HG02970 (cell line): Measurements from ENCODE around the gene DZIP1L.

Experiments used
- ATAC-seq: cut with Tn5 transposase; IDR thresholded peaks from one replicate; pipeline ENCODE4 v1.9.1; 2021; ENCODE audit warnings: mild to moderate bottlenecking, moderate library complexity, moderate number of reproducible peaks; ENCODE audit not compliant: unreplicated experiment, low FRiP score

The DZIP1L gene

GRCh38 chr3:138038725-138039462 lies 76.5 kb downstream of the DZIP1L start:
- ATAC-seq, result no peak

DNA sequence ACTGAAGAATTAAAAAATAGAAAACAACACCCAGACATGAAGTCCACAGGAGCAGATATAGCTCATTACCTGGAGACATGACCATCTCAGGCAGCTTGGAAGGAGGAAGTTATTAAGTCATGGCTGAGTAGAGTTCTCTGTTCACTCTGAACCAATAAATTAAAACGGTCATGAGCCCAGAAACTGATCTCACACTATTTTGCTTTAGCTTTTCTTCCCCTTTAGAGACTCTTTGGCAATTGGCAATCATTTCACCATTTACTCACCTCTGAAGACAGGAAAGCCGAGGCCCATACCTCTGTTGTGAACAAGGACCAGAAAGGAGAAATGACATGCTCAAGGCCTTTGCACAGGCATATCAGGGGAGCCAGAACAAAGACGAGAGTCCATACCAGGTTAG lies 78.8 kb downstream of the DZIP1L start:
- ATAC-seq, result no peak

DNA sequence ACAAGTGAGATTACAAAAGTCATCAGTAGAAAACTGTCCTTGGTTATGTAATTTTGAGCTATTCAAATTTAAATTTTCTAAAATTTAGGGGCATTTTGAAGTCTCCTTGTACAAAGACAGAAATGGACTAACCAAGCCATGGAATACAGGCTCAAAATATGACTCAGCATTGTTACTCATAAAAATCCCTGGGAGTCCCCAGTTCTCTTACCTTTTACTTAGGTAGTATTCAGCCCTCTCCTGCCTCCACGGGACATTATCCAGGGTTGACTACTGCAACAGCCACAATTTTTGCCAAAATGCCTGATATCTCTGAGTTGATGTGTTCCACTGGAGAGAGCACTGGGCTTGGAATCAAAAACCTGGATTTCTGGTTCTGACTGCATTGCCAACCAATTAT lies 80.5 kb downstream of the DZIP1L start:
- no peak for ATAC-seq

DNA sequence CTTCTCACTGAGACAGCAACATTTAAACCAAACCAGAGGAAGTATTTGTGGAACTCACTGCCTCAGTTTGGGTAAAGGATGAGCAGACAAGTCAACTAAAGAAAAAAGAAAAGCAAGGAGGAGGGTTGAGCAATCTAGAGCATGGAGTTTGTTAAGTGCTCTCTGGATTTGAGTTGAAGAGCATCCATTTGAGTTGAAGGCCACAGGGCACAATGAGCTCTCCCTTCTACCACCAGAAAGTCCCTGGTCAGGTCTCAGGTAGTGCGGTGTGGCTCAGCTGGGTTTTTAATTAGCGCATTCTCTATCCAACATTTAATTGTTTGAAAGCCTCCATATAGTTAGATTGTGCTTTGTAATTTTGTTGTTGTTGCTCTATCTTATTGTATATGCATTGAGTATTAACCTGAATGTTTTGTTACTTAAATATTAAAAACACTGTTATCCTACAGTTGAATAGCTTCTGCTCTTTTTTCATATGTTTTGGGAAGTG lies 82.2 kb downstream of the DZIP1L start:
- no peak for ATAC-seq

- ATAC-seq, result no peak
Observed at GRCh38 chr3:138032567-138032966, 82.8 kb downstream of the DZIP1L start.

GRCh38 chr3:138031536-138031935 lies 83.9 kb downstream of the DZIP1L start:
- no peak for ATAC-seq

GRCh38 chr3:138030734-138031280 lies 84.6 kb downstream of the DZIP1L start:
- no peak for ATAC-seq

DNA sequence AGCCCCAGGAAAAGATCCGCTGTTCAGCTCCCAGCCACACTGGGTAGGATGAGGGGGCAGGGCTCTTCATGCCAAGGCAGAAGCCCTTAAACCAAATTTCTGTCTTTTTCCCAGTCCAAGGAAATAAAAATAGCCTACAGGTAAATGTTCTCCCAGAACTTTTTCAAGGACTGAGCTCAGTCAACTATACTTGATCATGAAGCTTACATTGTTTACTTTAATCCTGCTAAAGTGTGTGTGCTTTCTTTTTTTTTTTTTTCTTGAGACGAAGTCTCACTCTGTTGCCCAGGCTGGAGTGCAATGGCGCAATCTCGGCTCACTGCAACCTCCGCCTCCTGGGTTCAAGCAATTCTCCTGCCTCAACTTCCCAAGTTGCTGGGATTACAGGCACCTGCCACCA lies 87.6 kb downstream of the DZIP1L start:
- ATAC-seq, result no peak

- no peak for ATAC-seq
Observed at GRCh38 chr3:138025553-138025952, 89.9 kb downstream of the DZIP1L start.

GRCh38 chr3:138023754-138024153 lies 91.7 kb downstream of the DZIP1L start:
- no peak for ATAC-seq

GRCh38 chr3:138019281-138020069 lies 95.9 kb downstream of the DZIP1L start:
- no peak for ATAC-seq

DNA sequence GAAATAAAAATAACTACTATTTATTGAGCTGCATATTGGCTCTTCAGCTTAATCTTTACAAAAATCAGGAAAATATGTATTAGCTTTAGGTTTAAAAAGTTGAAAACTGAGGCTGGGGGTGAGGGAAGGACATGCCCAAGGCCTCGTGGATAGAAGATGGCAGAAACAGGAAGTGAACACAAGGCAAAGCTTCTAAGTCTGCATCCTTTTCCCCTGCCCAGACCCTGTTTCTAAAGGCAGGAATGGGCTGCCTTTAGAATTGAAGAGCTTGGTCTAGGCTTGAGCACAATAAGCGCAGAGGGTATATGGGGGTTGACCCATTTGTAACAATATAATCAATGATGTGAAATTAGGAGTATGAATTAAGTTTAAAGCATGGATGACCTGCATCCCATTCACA lies 99.3 kb downstream of the DZIP1L start:
- no peak for ATAC-seq

DNA sequence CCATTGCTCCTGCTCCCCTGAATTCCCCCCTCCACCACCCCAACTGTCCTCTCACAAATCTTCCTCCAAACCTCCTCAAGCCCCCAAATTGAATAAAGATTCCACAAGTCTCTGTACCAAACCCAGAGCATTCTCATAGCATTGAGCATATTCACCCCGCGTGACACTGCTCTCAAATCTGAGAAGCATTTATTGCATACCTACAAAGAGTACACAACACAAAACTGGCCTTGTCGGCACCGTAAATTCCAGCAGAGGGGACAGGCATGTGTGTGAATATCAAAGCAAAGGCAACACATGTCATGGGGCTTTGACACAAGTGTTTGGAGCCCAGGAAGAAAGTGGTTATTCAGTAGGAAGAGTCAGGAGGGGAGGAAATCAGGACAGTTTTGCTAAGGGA lies 102.9 kb downstream of the DZIP1L start:
- no peak for ATAC-seq
